ENCODE data around the gene SLC5A4.
"Not testable (repeated sequence)": the region's sequence is repeated elsewhere in the genome, so short reads cannot be mapped to it uniquely, and the experiment has no call there.

SLC5A4 gene

DNA sequence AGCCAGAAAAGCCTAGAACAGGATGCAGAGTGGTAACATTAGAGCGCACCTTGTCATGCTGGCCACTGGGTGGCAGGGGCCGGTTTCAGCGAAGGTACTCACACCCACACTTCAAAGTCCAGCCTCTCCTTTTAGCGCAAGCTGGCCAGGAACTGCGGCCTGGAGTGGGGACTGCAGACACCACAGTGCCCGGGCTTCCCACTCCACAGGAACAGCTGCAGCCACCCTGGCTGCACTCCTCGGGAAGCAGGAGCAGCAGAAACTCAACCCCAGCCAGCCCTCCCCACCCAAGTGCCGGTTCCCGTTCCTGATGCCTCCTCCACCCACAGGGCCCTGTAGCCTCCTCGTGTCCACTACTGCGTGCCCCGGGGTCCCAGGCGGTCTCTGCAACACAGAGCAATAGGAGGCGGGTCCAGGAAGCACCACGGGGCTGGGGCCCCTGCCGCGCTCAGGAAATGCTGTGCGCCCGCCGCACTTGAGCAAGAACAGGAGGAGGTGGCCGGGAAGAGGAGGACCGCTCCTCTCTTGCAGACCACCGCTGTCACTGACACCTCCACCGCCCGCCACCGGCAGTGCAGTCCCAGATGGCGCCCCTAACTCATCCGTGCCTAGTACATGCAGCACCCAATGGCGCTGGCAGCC lies 52.5 kb downstream of the SLC5A4 start:
- H3K9me3 ChIP-seq, result no peaks in the 10 kb centered on the region
- peak in 1 of 2 experiments; percentile 21 for TF ChIP-seq CTCF (IDR thresholded peaks at IDR 0.05)
- intact Hi-C loops (cut with DNase I; ENCODE audit: low total_unique reads), result no loop called here
- no peak overlapping the region for H3K27ac ChIP-seq
- no peak overlapping the region for H3K4me3 ChIP-seq
- H3K27me3 ChIP-seq, result peaks cover 0 to 63% of the 10 kb centered on the region in 2 donors
- H3K36me3 ChIP-seq, result no peaks in the 10 kb centered on the region
- H3K4me1 ChIP-seq, result peaks cover 0 to 23% (median 2%) of the 10 kb centered on the region in 4 donors
- DNase-seq, result no peak

DNA sequence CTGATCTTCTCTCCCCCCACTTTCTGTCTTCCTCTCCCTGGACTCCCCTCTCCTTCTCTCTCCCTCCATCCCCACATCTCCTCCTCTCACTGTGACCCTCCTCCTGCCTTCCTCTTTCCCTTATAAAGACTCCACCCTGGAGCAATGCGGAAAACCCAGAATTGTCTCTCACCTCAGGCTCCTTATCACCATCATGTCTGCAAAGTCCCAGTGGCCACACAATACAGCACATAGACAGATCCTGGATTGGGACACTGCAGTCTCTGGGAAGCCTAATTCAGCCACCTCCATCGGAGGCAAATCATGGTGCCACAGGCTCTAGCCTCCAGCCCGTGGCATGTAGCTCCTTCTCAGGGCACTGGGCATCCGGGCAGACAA lies 53.0 kb downstream of the SLC5A4 start:
- Histone ChIP-seq H3K4me3 (no peak overlapping the region), H3K36me3 (no peaks in the 10 kb centered on the region), H3K27ac (no peak overlapping the region), H3K27me3 (peaks cover 0 to 63% of the 10 kb centered on the region in 2 donors), H3K9me3 (no peaks in the 10 kb centered on the region), H3K4me1 (peaks cover 0 to 23% (median 2%) of the 10 kb centered on the region in 4 donors)
- no peak for TF ChIP-seq CTCF (IDR thresholded peaks at IDR 0.05)
- no peak for DNase-seq
- intact Hi-C loops (cut with DNase I; ENCODE audit: low total_unique reads), result no loop called here

- intact Hi-C loops (cut with DNase I; ENCODE audit: low total_unique reads), result no loop called here
- TF ChIP-seq CTCF (IDR thresholded peaks at IDR 0.05), result no peak
- DNase-seq, result no peak
- Histone ChIP-seq H3K36me3 (no peaks in the 10 kb centered on the region), H3K27ac (no peak overlapping the region), H3K9me3 (no peaks in the 10 kb centered on the region), H3K4me1 (peaks cover 0 to 23% (median 2%) of the 10 kb centered on the region in 4 donors), H3K4me3 (no peak overlapping the region), H3K27me3 (peaks cover 0 to 55% of the 10 kb centered on the region in 2 donors)
These were observed 54.4 kb downstream of the SLC5A4 start for GRCh38 chr22:32200752-32201151.

GRCh38 chr22:32199961-32200360 lies 55.2 kb downstream of the SLC5A4 start:
- Histone ChIP-seq H3K36me3 (no peaks in the 10 kb centered on the region), H3K27me3 (peaks cover 0 to 48% of the 10 kb centered on the region in 2 donors), H3K4me1 (peaks cover 0 to 23% (median 2%) of the 10 kb centered on the region in 4 donors), H3K4me3 (no peak overlapping the region), H3K9me3 (no peaks in the 10 kb centered on the region), H3K27ac (no peak overlapping the region)
- no peak for DNase-seq
- TF ChIP-seq CTCF (IDR thresholded peaks at IDR 0.05), result no peak
- intact Hi-C loops (cut with DNase I; ENCODE audit: low total_unique reads), result no loop called here

GRCh38 chr22:32199341-32199740 lies 55.8 kb downstream of the SLC5A4 start:
- no peak for DNase-seq
- peaks cover 0 to 20% (median 2%) of the 10 kb centered on the region in 4 donors for H3K4me1 ChIP-seq
- intact Hi-C loops (cut with DNase I; ENCODE audit: low total_unique reads), result no loop called here
- H3K4me3 ChIP-seq, result no peak overlapping the region
- H3K9me3 ChIP-seq, result no peaks in the 10 kb centered on the region
- H3K27ac ChIP-seq, result no peak overlapping the region
- peaks cover 0 to 42% of the 10 kb centered on the region in 2 donors for H3K27me3 ChIP-seq
- TF ChIP-seq CTCF (IDR thresholded peaks at IDR 0.05), result no peak
- H3K36me3 ChIP-seq, result no peaks in the 10 kb centered on the region

GRCh38 chr22:32197553-32198226 lies 57.5 kb downstream of the SLC5A4 start:
- intact Hi-C loops (cut with DNase I; ENCODE audit: low total_unique reads); H3K36me3 ChIP-seq; DNase-seq; H3K4me1 ChIP-seq; H3K4me3 ChIP-seq; H3K27ac ChIP-seq; H3K9me3 ChIP-seq: not testable (repeated sequence)
- H3K27me3 ChIP-seq, result peaks cover 0 to 25% of the 10 kb centered on the region in 2 donors

- H3K27ac ChIP-seq; H3K4me3 ChIP-seq; DNase-seq; H3K36me3 ChIP-seq; intact Hi-C loops (cut with DNase I; ENCODE audit: low total_unique reads); H3K9me3 ChIP-seq; H3K4me1 ChIP-seq: not testable (repeated sequence)
- peaks cover 0 to 22% of the 10 kb centered on the region in 2 donors for H3K27me3 ChIP-seq
These were observed 59.2 kb downstream of the SLC5A4 start for GRCh38 chr22:32195900-32196299.

DNA sequence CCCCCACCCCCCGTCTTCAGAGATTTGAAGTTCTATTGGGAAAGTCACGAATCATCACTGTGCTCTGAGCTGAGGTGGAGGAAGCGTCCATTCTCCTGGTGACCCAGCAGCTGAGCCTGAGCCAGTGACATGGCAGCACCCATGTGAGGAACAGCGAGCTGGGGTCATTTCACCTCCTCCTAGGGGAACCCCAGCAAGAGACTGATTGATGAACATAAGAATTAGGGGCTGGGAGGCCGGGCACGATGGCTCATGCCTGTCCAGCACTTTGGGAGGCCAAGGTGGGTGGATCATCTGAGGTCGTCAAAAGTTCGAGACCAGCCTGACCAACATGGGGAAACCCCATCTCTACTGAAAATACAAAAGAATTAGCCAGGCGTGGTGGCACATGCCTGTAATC lies 61.8 kb downstream of the SLC5A4 start:
- intact Hi-C loops (cut with DNase I; ENCODE audit: low total_unique reads); H3K4me3 ChIP-seq; DNase-seq; H3K27ac ChIP-seq; H3K9me3 ChIP-seq; H3K27me3 ChIP-seq; H3K36me3 ChIP-seq; H3K4me1 ChIP-seq: not testable (repeated sequence)

GRCh38 chr22:32191021-32191420 lies 64.1 kb downstream of the SLC5A4 start:
- H3K27ac ChIP-seq; intact Hi-C loops (cut with DNase I; ENCODE audit: low total_unique reads); H3K36me3 ChIP-seq; H3K4me3 ChIP-seq; H3K4me1 ChIP-seq; H3K27me3 ChIP-seq; H3K9me3 ChIP-seq: not testable (repeated sequence)
- peak in 1 of 2 donors; percentile 33 for DNase-seq

Data from tibial artery (tissue), 4 donors.